NCI-H2196 treated with DMSO at 0.1 percent for 48 hours (cell line): ENCODE data around the gene RNF11.

ENCODE experiments used
- DNase-seq: peaks from one replicate; lab custom pipeline; 2025; ENCODE audit not compliant: unreplicated experiment; lab: John Stamatoyannopoulos, UW

Gene RNF11

DNA sequence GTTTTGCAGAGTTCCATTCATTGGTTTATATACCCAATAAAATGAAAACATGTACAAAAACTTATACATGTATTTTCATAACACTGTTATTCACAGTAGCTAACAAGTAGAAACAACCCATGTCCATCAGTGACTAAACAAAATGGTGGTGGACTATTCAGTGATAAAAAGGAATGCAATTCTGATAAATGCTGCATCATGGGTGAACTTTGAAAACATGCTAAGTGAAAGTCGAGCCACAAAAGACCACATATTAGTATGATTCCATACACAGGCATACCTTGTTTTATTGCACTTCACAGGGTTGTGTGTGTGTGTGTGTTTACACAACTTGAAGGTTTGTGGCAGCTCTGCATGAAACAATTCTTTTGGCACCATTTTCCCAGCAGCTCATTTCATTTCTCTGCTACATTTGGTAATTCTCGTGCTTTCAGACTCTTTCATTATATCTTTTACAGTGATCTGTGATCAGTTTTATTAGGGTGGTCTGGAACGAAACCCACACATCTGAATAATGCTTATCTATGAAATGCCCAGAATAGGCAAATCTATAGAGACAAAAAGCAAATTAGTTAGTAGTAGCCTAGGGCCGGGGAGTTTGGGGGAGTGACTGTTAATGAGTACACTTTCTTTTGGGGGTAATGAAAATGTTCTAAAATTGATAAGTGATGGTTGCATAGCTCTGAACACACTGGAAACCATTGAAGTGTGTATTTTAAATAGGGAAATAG lies 27.2 kb downstream of the RNF11 start:
- no peak for DNase-seq

- DNase-seq: no peak
These were observed 28.4 kb downstream of the RNF11 start for GRCh38 chr1:51264451-51264850.

DNA sequence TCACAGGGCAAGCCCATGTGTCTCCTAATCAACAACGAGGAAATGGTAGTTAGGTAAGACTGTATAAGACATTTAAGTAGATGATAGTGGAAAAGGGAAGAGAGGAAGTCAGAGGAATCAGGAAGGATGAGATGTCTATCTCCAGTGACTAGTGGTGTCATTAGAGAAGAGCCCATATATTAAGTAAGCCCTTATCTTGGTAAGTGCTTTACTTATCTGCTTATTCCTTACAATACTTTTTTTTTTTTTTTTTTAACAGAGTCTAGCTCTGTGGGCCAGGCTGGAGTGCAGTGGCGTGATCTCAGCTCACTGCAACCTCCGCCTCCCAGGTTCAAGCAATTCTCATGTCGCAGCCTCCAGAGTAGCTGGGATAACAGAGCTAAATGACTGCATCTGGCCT lies 29.5 kb downstream of the RNF11 start:
- no peak for DNase-seq

DNA sequence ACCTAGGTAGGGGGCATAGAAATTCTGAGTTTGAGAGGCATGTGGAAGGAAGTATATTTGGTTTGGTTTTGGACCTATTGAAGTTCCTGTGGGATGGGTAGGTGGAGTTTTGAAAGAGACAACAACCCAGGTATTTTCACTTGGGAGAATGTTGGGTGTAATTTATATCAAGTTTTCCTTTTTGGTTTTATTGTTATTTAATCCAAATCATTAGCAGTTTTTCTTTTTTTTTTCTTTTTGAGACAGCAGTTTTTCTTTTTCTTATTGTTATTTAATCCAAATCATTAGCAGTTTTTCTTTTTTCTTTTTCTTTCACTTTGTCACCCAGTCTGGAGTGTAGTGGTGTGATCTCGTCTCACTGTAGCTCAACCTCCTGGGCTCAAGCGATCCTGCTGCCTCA lies 30.1 kb downstream of the RNF11 start:
- no peak for DNase-seq

GRCh38 chr1:51266791-51267190 lies 30.7 kb downstream of the RNF11 start:
- DNase-seq: no peak

DNA sequence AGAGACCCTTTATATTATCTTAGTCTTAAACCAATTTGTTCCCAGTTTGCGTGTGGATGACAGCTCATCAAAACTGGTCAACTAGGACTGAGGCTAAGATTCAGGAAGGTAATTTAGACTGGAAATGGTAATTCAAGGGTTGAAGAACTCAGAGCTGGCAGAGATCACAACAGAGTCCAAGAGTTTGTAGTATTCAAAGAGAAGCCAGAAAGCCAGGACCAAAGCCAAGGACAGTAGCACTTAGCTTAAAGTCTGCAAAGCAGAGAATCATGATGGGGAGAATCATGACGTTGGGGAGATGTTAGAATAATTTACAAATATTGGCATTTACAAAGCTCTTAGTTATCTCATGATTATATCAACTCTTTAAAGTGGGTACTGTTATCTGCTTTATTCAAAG lies 32.6 kb downstream of the RNF11 start:
- DNase-seq: no peak

GRCh38 chr1:51270751-51271150 lies 34.7 kb downstream of the RNF11 start:
- no peak for DNase-seq

DNA sequence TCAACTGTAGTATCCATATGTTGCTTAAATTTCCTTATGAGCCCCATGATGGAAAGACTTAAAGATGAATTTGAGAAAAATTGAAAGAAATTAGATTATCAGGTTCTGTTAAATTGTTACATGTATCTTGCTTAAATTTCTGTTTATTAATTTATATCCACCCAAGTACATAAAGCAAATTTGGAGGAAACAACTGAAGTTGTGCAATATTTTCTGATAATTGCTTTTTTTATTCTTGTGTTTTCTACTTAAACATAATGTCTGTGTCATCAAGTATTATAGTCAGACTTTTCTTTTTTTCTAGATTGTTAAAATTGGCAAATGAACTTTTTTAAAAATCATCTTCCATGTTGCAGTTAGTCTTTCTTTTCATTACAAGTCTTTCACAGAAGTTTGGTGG lies 36.8 kb downstream of the RNF11 start:
- no peak for DNase-seq

GRCh38 chr1:51274676-51275075 lies 38.6 kb downstream of the RNF11 start:
- DNase-seq: no peak

- DNase-seq: no peak
These were observed 40.2 kb downstream of the RNF11 start for GRCh38 chr1:51276286-51276685.

- DNase-seq: no peak
These were observed 44.4 kb downstream of the RNF11 start for GRCh38 chr1:51280321-51280978.

GRCh38 chr1:51281807-51282206 lies 45.7 kb downstream of the RNF11 start:
- no peak for DNase-seq

GRCh38 chr1:51282605-51283004 lies 46.5 kb downstream of the RNF11 start:
- DNase-seq: no peak

- DNase-seq: no peak
These were observed 47.9 kb downstream of the RNF11 start for GRCh38 chr1:51283979-51284378.

GRCh38 chr1:51284487-51284954 lies 48.4 kb downstream of the RNF11 start:
- DNase-seq: peak; percentile 89

DNA sequence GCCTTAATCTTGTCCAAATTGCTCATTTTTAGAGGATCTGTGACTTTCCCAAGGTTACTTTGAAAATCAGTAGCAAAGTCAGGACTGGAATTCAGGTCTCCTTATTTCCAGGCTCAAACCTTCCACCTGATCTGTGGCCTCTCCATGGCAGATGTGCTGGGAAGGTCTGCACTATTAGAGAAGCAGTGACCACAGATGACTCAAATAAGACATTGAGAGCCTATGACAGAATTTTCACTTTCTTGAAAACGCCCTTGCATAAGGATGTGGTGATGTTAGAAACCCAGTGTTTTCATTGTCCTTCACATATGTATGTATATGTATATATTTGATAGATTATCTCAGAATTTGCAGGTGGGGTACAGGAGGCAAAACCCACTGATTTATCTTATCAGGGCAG lies 49.0 kb downstream of the RNF11 start:
- no peak for DNase-seq

- no peak for DNase-seq
These were observed 51.9 kb downstream of the RNF11 start for GRCh38 chr1:51287966-51288365.

GRCh38 chr1:51288578-51288977 lies 52.5 kb downstream of the RNF11 start:
- DNase-seq: no peak

DNA sequence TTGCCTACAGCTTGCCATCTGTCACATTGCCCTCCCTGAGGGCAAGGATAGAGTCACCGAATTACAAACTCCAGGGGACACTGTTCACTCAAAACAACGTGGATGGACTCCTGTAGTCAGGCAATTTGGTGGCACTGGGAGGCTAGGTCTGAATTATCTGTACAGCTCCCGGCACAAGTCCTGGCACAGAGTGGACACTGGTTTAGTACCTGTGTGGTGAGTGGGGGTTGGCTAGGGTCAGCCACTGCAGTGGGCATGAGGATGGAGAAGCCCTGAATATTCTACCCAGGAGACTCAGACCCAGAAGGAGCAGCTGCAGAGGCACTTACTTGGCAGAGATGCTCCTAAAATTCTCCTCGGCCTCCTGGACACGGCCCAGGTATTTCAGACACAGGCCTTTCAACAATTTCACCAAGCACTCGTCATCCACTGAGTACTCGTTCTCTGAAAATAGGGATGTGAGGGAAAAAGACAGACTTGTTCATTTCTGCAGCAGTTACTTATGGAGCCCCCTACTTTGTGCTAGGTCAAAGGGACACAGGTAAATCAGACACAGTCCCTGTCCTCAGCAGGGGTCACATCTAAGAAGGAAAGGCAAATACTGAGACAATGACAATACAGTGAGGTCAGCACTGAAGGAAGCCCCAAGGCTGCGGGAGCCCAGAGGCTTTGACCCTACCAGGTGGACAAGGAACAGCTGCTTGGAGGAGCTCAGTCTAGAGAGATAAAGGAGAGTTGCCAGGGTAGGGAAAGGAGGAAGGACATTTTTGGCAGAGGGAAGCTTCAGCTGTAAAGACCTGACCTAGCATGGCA lies 53.8 kb downstream of the RNF11 start:
- DNase-seq: no peak

DNA sequence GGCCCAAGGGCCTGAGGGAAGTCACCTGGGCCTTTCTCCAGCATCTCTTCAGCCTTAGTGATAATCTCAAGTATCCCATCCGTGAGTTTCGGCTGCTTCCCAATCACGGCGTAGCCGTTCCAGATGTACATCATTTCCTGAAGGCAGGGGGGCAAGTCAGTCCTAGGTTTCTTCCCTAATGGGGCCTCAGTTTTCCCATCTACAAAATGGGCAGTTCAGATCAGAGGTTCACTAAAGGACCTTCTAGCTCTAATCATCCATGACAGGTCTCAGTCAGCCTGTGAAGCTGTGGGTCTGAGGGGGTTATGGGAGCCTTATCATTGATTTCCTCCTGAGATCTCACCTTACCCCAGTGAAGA lies 54.4 kb downstream of the RNF11 start:
- DNase-seq: no peak

DNA sequence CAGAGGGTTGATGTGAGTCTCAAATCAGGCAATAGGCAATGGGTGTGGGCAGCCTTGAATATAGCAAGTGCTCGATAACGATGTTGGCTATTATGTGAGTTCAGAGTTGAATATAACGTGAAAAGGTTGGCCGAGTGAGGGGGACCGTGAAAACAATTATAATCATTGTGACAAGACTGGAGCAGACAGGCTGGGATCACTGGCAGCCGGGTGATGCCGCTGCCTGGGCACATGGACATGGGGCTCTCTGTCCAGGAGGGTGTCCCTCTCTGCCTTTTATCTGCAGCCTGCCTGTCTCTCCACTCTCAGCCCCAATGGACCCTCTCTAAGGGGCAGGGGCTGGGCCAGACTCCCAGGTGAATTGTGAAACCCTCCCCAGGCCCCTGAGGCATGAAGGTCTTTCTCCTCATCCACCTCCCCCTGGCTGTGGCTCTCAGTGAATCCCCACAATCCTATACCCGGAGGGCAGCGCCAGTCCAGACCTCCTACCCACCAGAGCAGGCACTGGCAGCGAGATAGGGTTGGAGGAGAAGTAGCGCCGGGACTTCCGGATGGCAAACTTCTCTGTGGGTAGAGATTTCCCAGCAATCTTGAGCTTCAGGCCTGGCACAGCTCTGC lies 57.9 kb downstream of the RNF11 start:
- DNase-seq: no peak
